HG03457 (cell line): ENCODE measurements around the gene LMO7.
"Not testable (repeated sequence)": the region's sequence is repeated elsewhere in the genome, so short reads cannot be mapped to it uniquely, and the experiment has no call there.

ENCODE experiments used
- ATAC-seq: cut with Tn5 transposase; IDR thresholded peaks from one replicate; pipeline ENCODE4 v1.9.1; 2021; ENCODE audit warnings: moderate number of reproducible peaks; ENCODE audit not compliant: unreplicated experiment

LMO7 gene

GRCh38 chr13:75739244-75739868, 103.2 kb downstream of the LMO7 start:
- no peak for ATAC-seq

GRCh38 chr13:75740031-75740430, 103.9 kb downstream of the LMO7 start:
- ATAC-seq: no peak

GRCh38 chr13:75743072-75743471, 106.9 kb downstream of the LMO7 start:
- ATAC-seq: not testable (repeated sequence)

- ATAC-seq: no peak
Measured at GRCh38 chr13:75744127-75744526, 108.0 kb downstream of the LMO7 start.

- no peak for ATAC-seq
Measured at GRCh38 chr13:75745387-75745786, 109.3 kb downstream of the LMO7 start.

GRCh38 chr13:75748874-75749273, 112.7 kb downstream of the LMO7 start:
- ATAC-seq: no peak

- no peak for ATAC-seq
Measured at GRCh38 chr13:75749407-75749806, 113.3 kb downstream of the LMO7 start.

GRCh38 chr13:75751350-75751749, 115.2 kb downstream of the LMO7 start:
- ATAC-seq: no peak

- ATAC-seq: no peak
Measured at GRCh38 chr13:75752826-75753225, 116.7 kb downstream of the LMO7 start.

- ATAC-seq: no peak
Measured at GRCh38 chr13:75754936-75755335, 118.8 kb downstream of the LMO7 start.

GRCh38 chr13:75757336-75757735, 121.2 kb downstream of the LMO7 start:
- no peak for ATAC-seq

GRCh38 chr13:75759531-75759930, 123.4 kb downstream of the LMO7 start:
- no peak for ATAC-seq

- no peak for ATAC-seq
Measured at GRCh38 chr13:75760131-75761021, 124.2 kb downstream of the LMO7 start.

GRCh38 chr13:75761369-75761768, 125.2 kb downstream of the LMO7 start:
- ATAC-seq: no peak

- ATAC-seq: peak; percentile 94
Measured at GRCh38 chr13:75762076-75762937, 126.2 kb downstream of the LMO7 start.

GRCh38 chr13:75762955-75763354, 126.8 kb downstream of the LMO7 start:
- peak; percentile 9 for ATAC-seq

- ATAC-seq: no peak
Measured at GRCh38 chr13:75763512-75763911, 127.4 kb downstream of the LMO7 start.

GRCh38 chr13:75764251-75764925, 128.3 kb downstream of the LMO7 start:
- no peak for ATAC-seq

- ATAC-seq: no peak
Measured at GRCh38 chr13:75764926-75765310, 128.8 kb downstream of the LMO7 start.

GRCh38 chr13:75766636-75767035, 130.5 kb downstream of the LMO7 start:
- ATAC-seq: no peak
